Activated T-cell treated with anti-CD3 and anti-CD28 coated beads for 4 hours (primary cell): ENCODE data around the gene PANK4.

Experiments used
- DNase-seq: peaks from one replicate; pipeline ENCODE4 v3.0.0-alpha.2; 2020

Gene PANK4

DNA sequence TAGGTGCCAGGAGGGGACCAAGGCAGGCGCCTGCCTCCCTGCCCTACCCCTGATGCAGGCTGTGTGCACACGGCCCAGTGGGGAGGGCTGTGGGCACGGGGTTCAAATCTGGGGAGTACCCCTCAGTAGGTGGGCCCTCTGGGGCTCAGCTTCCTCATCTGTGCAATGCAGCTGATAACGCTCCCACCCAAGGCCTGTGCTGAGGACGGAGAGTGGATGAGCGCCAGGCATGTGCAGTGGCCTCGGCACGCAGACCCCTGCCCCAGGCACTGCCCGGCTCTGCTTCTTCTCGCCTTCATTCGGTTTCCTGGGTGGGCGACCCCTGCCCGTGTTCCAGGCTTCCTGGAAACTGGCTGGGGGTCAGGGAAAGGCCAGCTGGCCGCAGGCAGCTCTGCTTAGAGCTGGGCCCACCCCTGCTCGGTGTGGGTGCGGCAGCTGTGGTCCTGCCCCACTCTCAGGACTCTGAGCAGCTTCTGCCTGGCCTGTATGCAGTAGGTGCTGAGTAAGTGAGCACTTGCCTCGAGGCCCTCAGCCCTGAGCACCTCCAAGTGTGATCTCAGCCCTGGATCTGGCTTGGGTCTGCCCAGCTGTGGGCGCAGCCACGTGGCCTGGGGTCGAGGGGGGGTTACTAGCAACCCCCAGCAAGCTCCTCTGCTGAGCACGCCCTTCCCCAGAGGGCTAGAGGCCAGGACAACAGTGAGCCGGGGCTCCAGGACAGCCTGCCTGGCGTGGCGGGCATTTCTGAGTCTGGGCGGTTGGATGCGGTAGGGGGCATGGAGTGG is 17.9 kb upstream of the PANK4 start:
- DNase-seq, result no peak

DNA sequence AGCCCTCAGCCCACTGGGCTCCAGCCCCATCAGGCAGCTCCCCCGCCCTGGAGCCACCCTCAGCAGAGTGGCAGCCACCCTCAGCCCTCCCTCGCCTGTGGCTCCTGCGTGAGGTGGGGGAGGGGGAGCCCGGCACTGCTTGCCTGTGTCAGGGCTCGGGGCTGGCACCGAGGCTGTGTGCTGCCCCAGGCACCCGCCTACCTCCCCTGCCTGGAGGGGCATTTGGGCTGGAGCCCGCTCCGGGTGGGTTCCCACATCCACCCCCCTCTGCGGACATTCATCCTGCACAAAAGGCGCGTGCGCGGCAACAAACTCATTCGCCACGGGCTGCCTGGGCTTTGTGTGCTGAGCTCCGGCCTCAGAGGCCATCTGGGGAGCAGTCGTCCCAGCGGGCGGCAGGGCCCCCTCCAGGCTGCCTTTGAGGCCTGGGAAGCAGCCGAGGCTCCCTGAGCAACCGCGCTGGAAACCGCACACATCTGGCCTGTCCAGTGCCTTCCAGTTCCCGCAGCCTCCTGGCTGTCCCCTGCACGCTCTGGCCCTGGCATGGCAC is 17.2 kb upstream of the PANK4 start:
- no peak for DNase-seq

- no peak for DNase-seq
Observed at GRCh38 chr1:2542246-2542915, 16.0 kb upstream of the PANK4 start.

DNA sequence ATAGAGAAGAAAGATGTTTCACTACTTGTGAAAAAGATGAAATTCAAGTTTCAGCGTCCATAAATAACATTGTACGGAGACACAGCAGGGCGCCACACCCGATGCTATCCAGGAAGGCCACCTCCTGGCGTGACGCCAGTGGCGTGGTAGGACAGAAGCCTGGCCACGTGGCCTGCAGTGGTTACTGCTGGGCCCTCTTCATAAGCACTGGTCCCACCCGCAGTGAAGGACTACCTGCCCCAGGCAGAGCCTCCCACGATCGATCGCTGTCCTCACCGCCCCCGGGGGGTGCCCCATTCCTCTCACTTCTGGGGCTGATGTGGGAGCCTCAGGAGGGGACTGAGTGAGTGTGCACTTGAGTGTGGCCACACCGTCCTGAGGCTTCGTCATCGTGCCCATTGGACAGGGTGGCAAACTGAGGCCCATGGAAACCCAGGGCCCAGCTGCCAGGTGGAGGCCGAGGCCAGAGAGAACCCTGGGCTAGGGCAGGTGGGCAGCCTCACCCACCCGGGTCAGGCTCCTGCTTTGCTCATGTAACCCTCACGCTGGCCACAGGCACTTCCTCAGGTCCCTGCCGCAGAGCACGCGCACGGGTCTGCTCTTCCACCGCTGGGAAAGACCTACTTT is 15.3 kb upstream of the PANK4 start:
- DNase-seq, result no peak

DNA sequence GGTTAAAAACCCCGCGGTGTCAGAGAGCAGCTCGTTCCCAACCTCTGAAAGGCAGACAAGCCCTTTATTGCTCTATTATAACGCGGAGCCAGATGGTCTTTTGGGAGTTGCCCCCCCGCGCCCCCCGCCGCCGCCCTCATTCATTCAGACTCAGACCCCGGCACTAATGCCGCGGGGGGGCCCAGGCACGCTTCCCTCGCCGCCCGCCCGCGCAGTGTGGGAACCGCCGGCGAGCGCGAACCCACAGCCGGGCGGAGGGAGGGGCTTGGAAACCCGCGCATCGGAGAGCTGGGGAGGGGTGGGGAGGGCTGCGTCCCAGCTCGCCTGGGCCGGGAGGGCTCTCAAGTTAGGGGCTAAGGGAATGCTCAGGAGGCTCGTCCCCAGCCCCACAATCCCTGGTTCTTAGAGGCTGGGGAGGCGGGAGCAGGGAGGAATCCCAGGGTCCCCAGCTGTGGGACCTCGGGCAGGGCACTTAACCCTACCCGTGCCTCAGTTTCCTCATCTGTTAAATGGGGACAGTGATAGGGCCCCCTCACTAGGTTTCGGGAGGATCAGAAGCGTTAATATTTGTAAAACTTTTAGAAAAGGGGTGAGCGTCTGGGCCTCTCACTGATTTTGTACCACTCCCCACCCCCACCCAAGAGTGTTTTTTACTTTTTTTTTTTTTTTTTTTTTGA is 14.6 kb upstream of the PANK4 start:
- DNase-seq, result no peak

DNA sequence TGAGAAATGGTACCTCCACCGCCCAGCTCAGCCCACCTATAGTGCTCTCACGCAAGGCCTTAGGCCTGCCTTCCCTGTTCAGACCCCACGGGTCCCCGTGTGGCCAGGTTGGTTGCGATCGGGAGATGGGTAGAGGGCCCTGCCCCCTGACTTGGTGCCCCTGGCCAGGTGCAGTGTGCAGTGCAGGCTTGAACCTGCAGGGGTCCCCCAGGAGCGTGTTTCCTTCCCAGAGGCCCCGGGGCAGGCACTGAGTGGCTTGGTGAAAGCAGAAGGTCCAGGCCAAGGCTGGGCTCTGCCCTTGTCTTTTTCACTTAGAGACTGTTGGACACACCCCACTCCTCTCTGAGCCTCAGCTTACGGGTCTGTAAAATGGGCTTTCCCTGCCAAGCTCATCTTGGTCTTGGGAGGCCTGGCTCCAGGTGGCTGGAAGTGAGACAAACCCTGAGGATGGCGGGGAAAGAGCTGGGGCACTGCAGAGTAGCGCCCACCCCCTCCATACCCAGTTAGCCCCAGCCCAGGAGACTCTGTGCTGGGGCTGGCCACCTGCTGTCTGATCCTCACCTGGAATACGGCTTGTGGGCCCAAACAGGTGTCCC is 13.0 kb upstream of the PANK4 start:
- DNase-seq, result no peak

DNA sequence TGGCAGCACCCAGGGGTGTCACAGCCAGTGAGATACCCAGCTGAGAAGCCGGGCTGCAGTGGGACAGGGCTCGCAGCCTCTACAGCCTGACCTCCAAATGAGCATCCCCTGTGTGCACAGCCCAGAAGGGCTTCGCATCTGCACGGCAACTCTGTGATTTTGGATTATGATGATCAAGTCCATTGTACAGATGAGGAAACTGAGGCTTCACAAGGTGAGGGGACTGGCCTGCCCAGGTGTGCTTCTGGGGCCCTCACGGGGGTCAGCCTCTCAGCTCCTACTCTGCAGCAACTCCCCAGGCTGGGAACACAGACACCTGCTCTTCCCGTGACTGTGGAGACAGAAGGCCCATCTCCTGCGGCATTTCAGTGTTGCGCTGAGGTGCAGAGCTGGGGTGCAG is 12.5 kb upstream of the PANK4 start:
- no peak for DNase-seq

- DNase-seq, result no peak
Observed at GRCh38 chr1:2538376-2538775, 12.0 kb upstream of the PANK4 start.

GRCh38 chr1:2537784-2538115 is 11.4 kb upstream of the PANK4 start:
- no peak for DNase-seq

DNA sequence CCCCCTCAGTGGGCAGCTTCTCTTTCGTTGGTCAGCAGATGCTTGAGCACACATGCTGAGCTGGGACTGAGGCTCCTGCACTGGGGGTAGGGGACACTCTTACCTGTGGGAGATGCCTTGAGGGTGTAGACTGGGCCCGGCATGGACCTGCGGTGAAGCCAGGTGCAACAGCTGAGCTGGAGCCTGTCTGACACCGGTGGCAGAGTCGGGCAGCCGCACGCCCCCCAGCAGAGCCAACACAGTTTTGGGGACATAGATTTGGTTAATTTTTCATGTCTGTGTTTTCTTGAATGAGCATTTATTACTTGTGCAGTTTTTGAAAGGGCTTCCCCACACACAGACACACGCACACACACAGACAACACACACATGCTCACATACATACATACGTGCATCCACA is 9.6 kb upstream of the PANK4 start:
- no peak for DNase-seq

- no peak for DNase-seq
Observed at GRCh38 chr1:2535455-2535854, 9.1 kb upstream of the PANK4 start.

- no peak for DNase-seq
Observed at GRCh38 chr1:2534687-2535441, 8.5 kb upstream of the PANK4 start.

DNA sequence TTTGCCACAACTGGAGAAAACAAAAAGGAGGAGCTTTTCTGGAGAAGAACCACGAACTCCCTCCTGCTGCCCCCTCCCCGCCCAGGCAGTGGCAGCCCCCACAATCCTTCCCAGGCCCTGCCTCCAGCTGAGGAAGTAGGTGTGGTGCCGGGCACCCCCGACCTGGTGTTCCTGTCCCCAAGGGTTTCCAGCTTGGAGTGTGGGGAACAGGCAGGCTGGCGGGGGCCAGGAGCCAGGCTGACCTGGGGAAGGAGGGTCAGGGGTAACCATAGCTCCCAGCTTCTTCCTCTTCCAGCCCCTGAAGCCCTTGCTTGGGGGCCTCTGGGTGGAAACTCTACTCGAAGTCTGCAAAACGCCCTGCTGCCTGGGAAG is 7.9 kb upstream of the PANK4 start:
- no peak for DNase-seq

DNA sequence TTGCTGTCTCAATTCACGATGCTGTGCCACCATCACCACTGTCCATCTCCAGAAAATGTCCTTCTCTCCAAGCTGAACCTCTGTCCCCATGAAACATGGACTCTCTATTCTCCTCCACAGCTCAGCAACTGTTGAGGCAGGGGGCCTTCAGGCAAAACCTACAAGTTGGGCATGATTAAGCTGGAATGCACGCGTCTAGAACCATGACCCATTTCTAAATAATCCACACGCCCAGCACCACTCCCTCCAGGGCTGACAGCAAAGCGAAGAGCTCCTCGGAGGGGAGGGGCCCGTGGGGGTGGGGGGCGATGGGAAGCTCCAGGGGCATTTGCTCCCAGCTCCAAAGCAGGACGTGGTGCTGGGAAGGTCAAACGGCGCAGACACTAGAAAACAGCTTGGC is 7.0 kb upstream of the PANK4 start:
- no peak for DNase-seq

GRCh38 chr1:2532485-2533160 is 6.2 kb upstream of the PANK4 start:
- no peak for DNase-seq

DNA sequence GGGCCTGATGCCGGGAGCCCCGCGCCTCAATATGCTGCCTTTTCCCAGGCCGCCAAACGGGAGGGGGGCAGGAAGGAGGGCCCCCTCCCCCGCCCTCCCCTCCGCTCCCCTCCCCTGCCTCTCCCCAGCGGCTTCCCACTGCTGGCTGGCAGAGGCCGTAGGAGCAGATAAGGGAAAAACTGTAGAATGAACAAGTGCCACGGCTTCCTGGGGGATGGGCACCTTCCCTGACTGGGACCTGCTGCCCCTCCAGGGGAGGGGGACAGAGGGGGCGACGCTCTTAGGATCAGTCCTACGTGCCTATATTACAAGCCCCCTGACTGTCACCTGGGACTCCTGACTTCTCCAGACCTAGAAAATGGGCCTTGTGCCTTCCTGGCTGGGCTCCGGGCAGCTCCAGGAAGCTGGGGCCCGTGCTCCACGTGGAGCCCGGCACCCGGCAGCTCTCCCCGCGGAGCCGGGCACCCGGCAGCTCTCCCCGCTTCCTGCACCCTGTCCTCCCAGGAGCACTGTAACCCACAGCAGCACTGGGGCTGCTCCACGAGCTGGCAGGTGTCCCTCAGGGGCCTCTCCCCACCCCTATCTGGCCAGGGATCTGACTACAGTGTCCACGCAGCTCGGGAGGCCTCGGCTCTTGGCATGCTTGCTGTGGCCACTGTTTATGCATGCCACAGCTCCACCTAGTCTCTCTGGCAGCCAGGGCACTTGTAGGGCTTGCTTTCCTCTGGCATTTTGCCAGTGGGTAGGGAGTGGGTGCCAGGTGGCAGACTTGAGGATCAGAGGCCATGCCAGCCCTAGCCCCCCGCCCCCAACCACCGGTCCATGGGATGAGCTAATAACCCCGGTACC is 4.3 kb upstream of the PANK4 start:
- no peak for DNase-seq

GRCh38 chr1:2529784-2530512 is 3.6 kb upstream of the PANK4 start, which contains the start of gene HES5:
TSS of gene HES5 (minus strand) at chr1:2530263. CDS start at chr1:2530164, 99 bp downstream.
- DNase-seq, result no peak

- peak; percentile 38 for DNase-seq
Observed at GRCh38 chr1:2528966-2529783, 2.8 kb upstream of the PANK4 start.

GRCh38 chr1:2528611-2528965 is 2.2 kb upstream of the PANK4 start:
- DNase-seq, result no peak
